Karpas-422 (cell line): Measurements from ENCODE around the gene NEMP1. TPM values are rescaled to one million over a fixed set of nuclear protein-coding genes. Genes with fewer than 3 reads are reported as not detected.

Experiments used
- DNase-seq: peaks from one replicate; pipeline ENCODE4 v3.0.0-alpha.2; 2015
- H2AFZ ChIP-seq: fragments of 200-600 bp; sonication (generic); 2 replicates; pipeline ENCODE4 v1.6.1; 2014; ENCODE audit warnings: antibody characterized with exemption, low read length, mixed read lengths
- H3K27ac ChIP-seq: fragments of 200-600 bp; sonication (generic); 2 replicates; pipeline ENCODE4 v1.5.1; 2014; ENCODE audit warnings: mild to moderate bottlenecking, low read length, moderate library complexity
- H3K27me3 ChIP-seq: fragments of 200-600 bp; sonication (generic); 2 replicates; pipeline ENCODE4 v1.6.1; 2014; ENCODE audit warnings: low read length, mixed read lengths
- H3K36me3 ChIP-seq: fragments of 200-600 bp; sonication (generic); 2 replicates; pipeline ENCODE4 v1.6.1; 2014; ENCODE audit warnings: low read length, mixed read lengths; ENCODE audit not compliant: insufficient read depth
- H3K4me1 ChIP-seq: fragments of 200-600 bp; sonication (generic); 2 replicates; pipeline ENCODE4 v1.6.1; 2014; ENCODE audit warnings: mild to moderate bottlenecking, low read length, mixed read lengths
- H3K4me2 ChIP-seq: fragments of 200-600 bp; sonication (generic); 2 replicates; pipeline ENCODE4 v1.6.1; 2014; ENCODE audit warnings: low read length, low read depth, mild to moderate bottlenecking; ENCODE audit not compliant: poor library complexity, severe bottlenecking
- H3K4me3 ChIP-seq: fragments of 200-600 bp; sonication (generic); 2 replicates; pipeline ENCODE4 v1.5.1; 2014; ENCODE audit warnings: mild to moderate bottlenecking, antibody characterized with exemption, low read length, mixed read lengths
- H3K79me2 ChIP-seq: fragments of 200-600 bp; sonication (generic); 2 replicates; pipeline ENCODE4 v1.6.1; 2014; ENCODE audit warnings: mild to moderate bottlenecking, low read length, mixed read lengths
- H3K9ac ChIP-seq: fragments of 200-600 bp; sonication (generic); 2 replicates; pipeline ENCODE4 v1.6.0; 2014; ENCODE audit warnings: low read length
- H3K9me2 ChIP-seq: fragments of 200-600 bp; sonication (generic), shearing (Covaris generic); replicated peaks from 2 replicates; pipeline ENCODE4 v1.6.0; 2014; ENCODE audit warnings: mild to moderate bottlenecking, low read length, moderate library complexity; ENCODE audit not compliant: insufficient read depth
- H3K9me3 ChIP-seq: fragments of 300-700, 200-600 bp; sonication (generic); 2 replicates; pipeline ENCODE4 v1.6.1; 2014; ENCODE audit warnings: low read length, mixed read lengths
- H4K20me1 ChIP-seq: fragments of 200-600 bp; sonication (generic); 2 replicates; pipeline ENCODE4 v1.6.1; 2014; ENCODE audit warnings: mild to moderate bottlenecking, antibody characterized with exemption, low read length, low read depth; ENCODE audit not compliant: insufficient read depth
- total RNA-seq: library from RNA; depleted of rRNA; stranded (reverse); fragments of >200 nt; shearing (Covaris generic); gene quantifications from 2 replicates; pipeline ENCODE4 v1.2.3, GENCODE V29; 2014; ENCODE audit warnings: low replicate concordance; rRNA removed

Gene NEMP1
- total RNA-seq, 1 experiment from 2014 or later, result 59.6 TPM

DNA sequence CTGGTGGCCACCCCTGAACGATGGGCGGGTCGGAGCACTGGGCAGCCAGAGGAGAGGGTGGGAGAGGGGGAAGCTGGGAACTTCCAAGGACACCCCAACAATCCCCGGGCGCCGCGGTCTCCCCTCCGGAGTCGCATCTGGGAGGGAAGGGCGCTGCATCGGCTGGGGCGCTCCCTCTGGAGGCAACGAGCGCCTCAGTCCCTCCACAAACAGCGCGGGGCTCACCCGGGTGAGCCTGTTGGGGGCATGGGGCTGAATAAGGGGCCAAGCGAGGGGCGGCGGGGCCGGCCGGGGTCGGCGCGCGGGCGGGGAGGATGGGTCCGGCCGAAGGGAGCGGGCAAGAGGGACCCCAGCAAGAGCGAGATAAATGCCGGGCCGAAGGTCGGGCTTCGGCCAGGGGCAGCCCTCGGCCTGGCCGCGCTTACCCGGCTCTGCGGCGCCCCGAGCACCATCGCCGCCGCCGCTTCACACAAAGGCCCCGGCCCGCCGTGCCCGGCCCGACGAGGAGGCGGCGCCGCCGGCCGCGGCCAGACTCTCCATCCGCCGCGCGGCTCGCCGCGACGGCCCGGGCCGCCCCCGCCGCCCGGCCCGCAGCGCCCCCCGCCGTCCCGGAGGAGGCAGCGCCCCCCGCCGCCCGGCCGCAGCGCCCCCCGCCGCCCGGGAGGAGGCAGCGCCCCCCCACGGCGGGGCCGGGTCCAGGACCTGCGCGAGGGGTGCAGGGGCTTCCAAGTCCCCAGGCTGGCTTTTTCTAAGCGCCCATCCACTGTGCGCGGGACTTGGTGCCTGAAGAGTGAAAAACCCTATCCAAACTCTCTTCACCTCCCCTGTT lies 72.4 kb downstream of the NEMP1 start, which contains the start of gene ZBTB39:
Gene ZBTB39, minus strand, starts transcription at position 567 of the 829 bp plus-strand sequence. CDS start 1,629 bp downstream, outside the sequence.
- peak; percentile 89 for DNase-seq
- Histone ChIP-seq H3K4me2 (peak within 1 kb of the TSS; percentile 89), H3K9ac (peak within 1 kb of the TSS; percentile 96), H3K79me2 (peaks cover 42% of the 10 kb centered on the region), H3K27me3 (no peaks in the 10 kb centered on the region), H3K9me2 (no peaks in the 10 kb centered on the region), H3K4me1 (peaks cover 18% of the 10 kb centered on the region), H3K36me3 (peaks cover 7% of the 10 kb centered on the region; the same call in 1 of the 2 replicates), H3K27ac (no peak within 1 kb of the TSS; the same call in 1 of the 2 replicates), H2AFZ (peak within 1 kb of the TSS; percentile 96), H4K20me1 (peaks cover 22% of the 10 kb centered on the region; the same call in 1 of the 2 replicates), H3K4me3 (peak within 1 kb of the TSS; percentile 92), H3K9me3 (no peaks in the 10 kb centered on the region)

Other genes with a start within 250 kb of the NEMP1 start
- gene SDR9C7, start 144.4 kb downstream of the NEMP1 start, total RNA-seq, result not detected in 2 replicates
- gene RDH16, start 121.2 kb downstream of the NEMP1 start, total RNA-seq, result 0.11 TPM in 1 of 2 replicates, not detected in the other
- 10.0 and 10.7 TPM in 2 replicates for gene ZBTB39, start 72.2 kb downstream of the NEMP1 start, total RNA-seq
- not detected in 2 replicates for gene TAC3, start 62.3 kb downstream of the NEMP1 start, total RNA-seq
- 0.11 and 3.8 TPM in 2 replicates for gene MYO1A, start 28.7 kb downstream of the NEMP1 start, total RNA-seq
- gene NAB2, start 10.3 kb upstream of the NEMP1 start, total RNA-seq, result 19.4 and 38.0 TPM in 2 replicates
- gene STAT6, start 32.6 kb upstream of the NEMP1 start, total RNA-seq, result 116 and 140 TPM in 2 replicates
- 0.56 and 3.1 TPM in 2 replicates for gene LRP1, start 49.7 kb upstream of the NEMP1 start, total RNA-seq
- not detected in 2 replicates for gene LRP1-AS, start 68.8 kb upstream of the NEMP1 start, total RNA-seq
- 2.9 and 4.2 TPM in 2 replicates for gene NXPH4, start 138.0 kb upstream of the NEMP1 start, total RNA-seq
- gene SHMT2, start 150.9 kb upstream of the NEMP1 start, total RNA-seq, result 399 and 449 TPM in 2 replicates
- 5.9 and 7.8 TPM in 2 replicates for gene STAC3, start 172.4 kb upstream of the NEMP1 start, total RNA-seq